K562 (cell line): ENCODE results near the gene PATL2. TPM values are rescaled to one million over a fixed set of nuclear protein-coding genes. Genes with fewer than 3 reads are reported as not detected.

Source experiments
- EP400 ChIP-seq: fragments of 450-650 bp; IDR thresholded peaks from 2 replicates; pipeline ENCODE4 v1.6.1; 2017; ENCODE audit warnings: antibody characterized with exemption, mild to moderate bottlenecking, moderate library complexity
- HDAC2 ChIP-seq: fragments of 450-650 bp; IDR thresholded peaks from 2 replicates; pipeline ENCODE4 v1.6.1; 2016; ENCODE audit warnings: mild to moderate bottlenecking
- POLR2AphosphoS2 ChIP-seq: IDR thresholded peaks from 2 replicates; pipeline ENCODE4 v1.6.1; 2012; ENCODE audit warnings: low read length, improper control_type of control experiment
- POLR2AphosphoS5 ChIP-seq: IDR thresholded peaks from 2 replicates; pipeline ENCODE4 v1.6.1; 2011; ENCODE audit warnings: mild to moderate bottlenecking, low read depth, low read length, moderate library complexity; ENCODE audit not compliant: control insufficient read depth, insufficient read depth
- POLR2H ChIP-seq: IDR thresholded peaks from 2 replicates; pipeline ENCODE4 v1.6.1; 2016; ENCODE audit warnings: missing genetic modification characterization, low read depth, mild to moderate bottlenecking, control low read depth, missing compliant biosample characterization, moderate library complexity
- RBM17 ChIP-seq: fragments of 200-400 bp; formaldehyde crosslinking; IDR thresholded peaks from 2 replicates; pipeline ENCODE4 v1.6.1; 2017; ENCODE audit warnings: low read depth, mild to moderate bottlenecking, low read length, borderline replicate concordance
- TAF9B ChIP-seq: fragments of 450-650 bp; IDR thresholded peaks from 2 replicates; pipeline ENCODE4 v1.6.1; 2018; ENCODE audit warnings: mild to moderate bottlenecking; ENCODE audit not compliant: partially characterized antibody
- TBL1XR1 ChIP-seq, 2 experiments: IDR thresholded peaks; 2 replicates each; pipeline ENCODE4 v1.6.1; 2012; ENCODE audit warnings: improper control_type of control experiment in 2 of 2, low read length in 2 of 2, mild to moderate bottlenecking in 1 of 2
- TBP ChIP-seq: optimal IDR thresholded peaks from 2 replicates; pipeline ENCODE3; 2011; ENCODE audit warnings: low read depth, low read length, improper control_type of control experiment
- ZBTB7A ChIP-seq: IDR thresholded peaks from 2 replicates; pipeline ENCODE4 v1.6.1; 2011; ENCODE audit warnings: low read depth, mild to moderate bottlenecking, low read length, moderate library complexity, borderline replicate concordance; ENCODE audit not compliant: control insufficient read depth
- ZNF174 ChIP-seq: fragments of 250-450 bp; sonication (Bioruptor Pico); IDR thresholded peaks from 2 replicates; pipeline ENCODE4 v1.4.0; 2020; ENCODE audit warnings: mild to moderate bottlenecking
- ZNF561 ChIP-seq: fragments of 450-650 bp; formaldehyde crosslinking; conservative IDR thresholded peaks from 2 replicates; pipeline ENCODE4 v1.4.0; 2020; ENCODE audit warnings: mild to moderate bottlenecking, moderate library complexity
- ZNF644 ChIP-seq: fragments of 200-800 bp; sonication (Bioruptor generic); IDR thresholded peaks from 2 replicates; pipeline ENCODE4 v1.6.1; 2016; ENCODE audit warnings: low read depth, missing genetic modification characterization, missing compliant biosample characterization
- polyA plus RNA-seq, 8 experiments: library from polyadenylated mRNA; depleted of rRNA in 4 of 8; stranded (reverse) in 5 of 8; unstranded in 3 of 8; fragments of >200 nt; fragmentation: Nextera tagmentation in 2 of 8; fragmentation: Illumina TruSeq in 1 of 8; extraction: Ambion mirVana in 2 of 8; extraction: Trizol in 1 of 8; gene quantifications; 2 replicates each; pipeline versions ENCODE4 v1.2.1 to v1.2.3, GENCODE V29; 2011 to 2014; ENCODE audit warnings: inconsistent platforms in 1 of 8, missing spikeins in 1 of 8
- total RNA-seq, 7 experiments: library from RNA; depleted of rRNA in 6 of 7; stranded (reverse); fragments of >200 nt in 6 of 7; fragmentation: Illumina TruSeq in 2 of 7; extraction: Trizol in 2 of 7; gene quantifications; 2 replicates each; pipeline versions ENCODE4 v1.2.1 to v1.2.3, GENCODE V29; 2011 to 2021; ENCODE audit warnings: low replicate concordance in 1 of 7
- TF ChIP-seq, protein P1 (sequence below): fragments of 450-650 bp; IDR thresholded peaks from 2 replicates; pipeline ENCODE4 v1.6.1; 2018; ENCODE audit warnings: mild to moderate bottlenecking, low read depth; ENCODE audit not compliant: partially characterized antibody
- TF ChIP-seq, protein P2 (sequence below): IDR thresholded peaks from 2 replicates; pipeline ENCODE4 v1.6.1; 2012; ENCODE audit warnings: low read depth, low read length, improper control_type of control experiment, borderline replicate concordance
- TF ChIP-seq, protein P3 (sequence below): IDR thresholded peaks from 2 replicates; pipeline ENCODE4 v1.6.1; 2016; ENCODE audit warnings: missing genetic modification characterization, missing compliant biosample characterization
- TF ChIP-seq, protein P4 (sequence below), 3 experiments: fragments of 200-800 bp in 1 of 3; fragments of 250-450 bp in 1 of 3; fragments of 450-650 bp in 1 of 3; sonication (Bioruptor Pico) in 1 of 3; sonication (Bioruptor generic) in 1 of 3; formaldehyde crosslinking in 1 of 3; IDR thresholded peaks; 2 replicates each; pipeline versions ENCODE4 v1.6.1 to v1.8.0; 2016 to 2022; ENCODE audit warnings: mild to moderate bottlenecking in 2 of 3, missing genetic modification characterization in 2 of 3, missing compliant biosample characterization in 1 of 3, moderate library complexity in 1 of 3

The PATL2 gene
- total and polyA plus RNA-seq, 9 of the 15 experiments (the other 6 are each of a cell fraction or from before 2014, with no cell fraction given), result 0.42 to 1.1 (median 0.86) TPM

DNA sequence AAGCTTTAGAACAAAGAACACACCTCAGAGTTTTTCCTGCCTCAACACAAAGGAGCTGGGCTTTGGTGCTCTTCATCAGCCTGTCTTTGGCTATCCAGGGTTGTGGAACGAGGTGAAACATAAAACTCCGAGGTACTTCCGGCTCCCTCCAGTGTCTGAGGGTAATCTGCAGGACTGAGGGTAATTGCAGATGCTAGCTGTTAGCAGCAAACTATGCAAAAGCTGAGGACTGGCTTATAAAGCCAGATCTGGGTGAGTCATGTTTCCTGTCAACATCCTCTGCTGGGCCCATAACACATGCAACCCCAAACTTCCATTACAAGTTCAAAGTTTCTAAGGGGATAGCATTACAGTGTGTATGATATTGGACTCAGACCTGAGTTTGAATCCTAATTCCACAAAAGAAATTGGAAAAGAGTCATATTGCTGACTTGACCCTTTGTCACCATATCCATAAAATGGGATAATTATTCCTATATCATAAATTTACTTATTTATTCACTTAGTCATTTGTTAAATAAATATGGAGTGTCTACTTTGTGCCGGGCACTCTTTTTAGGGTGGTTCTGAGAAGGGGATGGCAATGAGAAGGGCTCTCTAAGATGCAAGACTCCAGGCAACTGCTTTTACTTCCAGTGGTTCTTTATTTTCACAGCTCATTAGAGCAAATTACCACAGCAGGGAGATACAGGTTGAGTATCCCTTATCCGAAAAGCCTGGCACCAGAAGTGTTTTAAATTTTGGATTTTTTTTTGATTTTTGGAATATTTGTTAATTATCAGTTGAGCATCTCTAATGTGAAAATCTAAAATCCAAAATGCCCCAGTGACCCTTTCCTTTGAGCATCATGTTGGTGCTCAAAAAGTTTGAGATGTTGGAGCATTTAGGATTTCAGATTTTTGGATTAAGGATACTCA lies 15.7 kb upstream of the PATL2 start (continued):
- TF ChIP-seq, protein P1, sequence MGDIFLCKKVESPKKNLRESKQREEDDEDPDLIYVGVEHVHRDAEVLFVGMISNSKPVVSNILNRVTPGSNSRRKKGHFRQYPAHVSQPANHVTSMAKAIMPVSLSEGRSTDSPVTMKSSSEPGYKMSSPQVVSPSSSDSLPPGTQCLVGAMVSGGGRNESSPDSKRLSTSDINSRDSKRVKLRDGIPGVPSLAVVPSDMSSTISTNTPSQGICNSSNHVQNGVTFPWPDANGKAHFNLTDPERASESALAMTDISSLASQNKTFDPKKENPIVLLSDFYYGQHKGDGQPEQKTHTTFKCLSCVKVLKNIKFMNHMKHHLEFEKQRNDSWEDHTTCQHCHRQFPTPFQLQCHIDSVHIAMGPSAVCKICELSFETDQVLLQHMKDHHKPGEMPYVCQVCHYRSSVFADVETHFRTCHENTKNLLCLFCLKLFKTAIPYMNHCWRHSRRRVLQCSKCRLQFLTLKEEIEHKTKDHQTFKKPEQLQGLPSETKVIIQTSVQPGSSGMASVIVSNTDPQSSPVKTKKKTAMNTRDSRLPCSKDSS, result no peak
- TF ChIP-seq, protein P2, sequence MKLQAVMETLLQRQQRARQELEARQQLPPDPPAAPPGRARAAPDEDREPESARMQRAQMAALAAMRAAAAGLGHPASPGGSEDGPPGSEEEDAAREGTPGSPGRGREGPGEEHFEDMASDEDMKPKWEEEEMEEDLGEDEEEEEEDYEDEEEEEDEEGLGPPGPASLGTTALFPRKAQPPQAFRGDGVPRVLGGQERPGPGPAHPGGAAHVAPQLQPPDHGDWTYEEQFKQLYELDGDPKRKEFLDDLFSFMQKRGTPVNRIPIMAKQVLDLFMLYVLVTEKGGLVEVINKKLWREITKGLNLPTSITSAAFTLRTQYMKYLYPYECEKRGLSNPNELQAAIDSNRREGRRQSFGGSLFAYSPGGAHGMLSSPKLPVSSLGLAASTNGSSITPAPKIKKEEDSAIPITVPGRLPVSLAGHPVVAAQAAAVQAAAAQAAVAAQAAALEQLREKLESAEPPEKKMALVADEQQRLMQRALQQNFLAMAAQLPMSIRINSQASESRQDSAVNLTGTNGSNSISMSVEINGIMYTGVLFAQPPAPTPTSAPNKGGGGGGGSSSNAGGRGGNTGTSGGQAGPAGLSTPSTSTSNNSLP, result peak; percentile 88; the same call in 1 of the 2 replicates
- TF ChIP-seq, protein P3, sequence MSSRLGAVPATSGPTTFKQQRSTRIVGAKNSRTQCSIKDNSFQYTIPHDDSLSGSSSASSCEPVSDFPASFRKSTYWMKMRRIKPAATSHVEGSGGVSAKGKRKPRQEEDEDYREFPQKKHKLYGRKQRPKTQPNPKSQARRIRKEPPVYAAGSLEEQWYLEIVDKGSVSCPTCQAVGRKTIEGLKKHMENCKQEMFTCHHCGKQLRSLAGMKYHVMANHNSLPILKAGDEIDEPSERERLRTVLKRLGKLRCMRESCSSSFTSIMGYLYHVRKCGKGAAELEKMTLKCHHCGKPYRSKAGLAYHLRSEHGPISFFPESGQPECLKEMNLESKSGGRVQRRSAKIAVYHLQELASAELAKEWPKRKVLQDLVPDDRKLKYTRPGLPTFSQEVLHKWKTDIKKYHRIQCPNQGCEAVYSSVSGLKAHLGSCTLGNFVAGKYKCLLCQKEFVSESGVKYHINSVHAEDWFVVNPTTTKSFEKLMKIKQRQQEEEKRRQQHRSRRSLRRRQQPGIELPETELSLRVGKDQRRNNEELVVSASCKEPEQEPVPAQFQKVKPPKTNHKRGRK (tag), result no peak
- TF ChIP-seq ZNF561 (peak; percentile 59; the same call in 1 of the 2 replicates), TBL1XR1 (IDR thresholded peaks at IDR 0.05; ENCODE audit: low read length in 2 of 2) (peak in 1 of 2 experiments; percentile 26; a peak in 1 of 4 replicates), ZNF174 (CRISPR knock-in tag) (no peak), EP400 (peak; percentile 56), POLR2AphosphoS5 (peak; percentile 94), ZNF644 (peak; percentile 79), POLR2AphosphoS2 (0 out of 2 replicates have a peak, but pooled peaks have one; percentile 43), TAF9B (peak; percentile 64), TBP (peak; percentile 79), HDAC2 (peak; percentile 36; the same call in 1 of the 2 replicates), RBM17 (no peak), POLR2H (tag) (peak; percentile 96), ZBTB7A (no peak)
- TF ChIP-seq, protein P4, sequence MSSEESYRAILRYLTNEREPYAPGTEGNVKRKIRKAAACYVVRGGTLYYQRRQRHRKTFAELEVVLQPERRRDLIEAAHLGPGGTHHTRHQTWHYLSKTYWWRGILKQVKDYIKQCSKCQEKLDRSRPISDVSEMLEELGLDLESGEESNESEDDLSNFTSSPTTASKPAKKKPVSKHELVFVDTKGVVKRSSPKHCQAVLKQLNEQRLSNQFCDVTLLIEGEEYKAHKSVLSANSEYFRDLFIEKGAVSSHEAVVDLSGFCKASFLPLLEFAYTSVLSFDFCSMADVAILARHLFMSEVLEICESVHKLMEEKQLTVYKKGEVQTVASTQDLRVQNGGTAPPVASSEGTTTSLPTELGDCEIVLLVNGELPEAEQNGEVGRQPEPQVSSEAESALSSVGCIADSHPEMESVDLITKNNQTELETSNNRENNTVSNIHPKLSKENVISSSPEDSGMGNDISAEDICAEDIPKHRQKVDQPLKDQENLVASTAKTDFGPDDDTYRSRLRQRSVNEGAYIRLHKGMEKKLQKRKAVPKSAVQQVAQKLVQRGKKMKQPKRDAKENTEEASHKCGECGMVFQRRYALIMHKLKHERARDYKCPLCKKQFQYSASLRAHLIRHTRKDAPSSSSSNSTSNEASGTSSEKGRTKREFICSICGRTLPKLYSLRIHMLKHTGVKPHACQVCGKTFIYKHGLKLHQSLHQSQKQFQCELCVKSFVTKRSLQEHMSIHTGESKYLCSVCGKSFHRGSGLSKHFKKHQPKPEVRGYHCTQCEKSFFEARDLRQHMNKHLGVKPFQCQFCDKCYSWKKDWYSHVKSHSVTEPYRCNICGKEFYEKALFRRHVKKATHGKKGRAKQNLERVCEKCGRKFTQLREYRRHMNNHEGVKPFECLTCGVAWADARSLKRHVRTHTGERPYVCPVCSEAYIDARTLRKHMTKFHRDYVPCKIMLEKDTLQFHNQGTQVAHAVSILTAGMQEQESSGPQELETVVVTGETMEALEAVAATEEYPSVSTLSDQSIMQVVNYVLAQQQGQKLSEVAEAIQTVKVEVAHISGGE (CRISPR knock-in tag; IDR thresholded peaks at IDR 0.05), result 0 out of 6 replicates have a peak, but pooled peaks of 1 of the 3 experiments have one; percentile 18
